ENCODE data around the gene VAPB.

VAPB gene

GRCh38 chr20:58392286-58392685 lies 3.3 kb downstream of the VAPB start:
- no peak for FAIRE-seq
- no peak for DNase-seq (ENCODE audit: insufficient read length, low spot score)

DNA sequence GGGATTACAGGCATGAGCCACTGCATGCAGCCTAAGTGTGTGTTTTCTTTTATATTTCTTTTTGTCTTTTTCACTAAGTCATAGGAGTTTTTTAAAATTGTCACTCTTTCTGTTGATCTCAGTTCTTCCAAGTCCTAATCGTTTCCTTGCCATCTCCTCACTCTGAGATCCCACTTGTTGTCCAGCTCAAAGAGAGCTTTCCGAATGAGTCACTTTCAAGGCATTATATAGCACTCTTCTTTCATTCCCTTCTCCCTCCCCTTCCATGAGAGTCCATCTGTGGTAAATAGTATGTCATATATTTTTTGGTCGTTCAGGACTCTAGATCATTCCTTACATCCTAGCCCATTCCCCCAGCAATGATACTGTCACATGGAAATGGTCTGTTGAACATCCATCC lies 4.3 kb downstream of the VAPB start:
- DNase-seq (ENCODE audit: insufficient read length, low spot score) (no peak), FAIRE-seq (no peak)
- TF ChIP-seq POLR2A (IDR thresholded peaks at IDR 0.05; ENCODE audit: low read depth, low read length) = no peak

More at GRCh38 chr20:58392286-58392685, 3.3 kb downstream of the VAPB start:
- no peak for TF ChIP-seq POLR2A (IDR thresholded peaks at IDR 0.05; ENCODE audit: low read depth, low read length)

GRCh38 chr20:58394801-58395200 lies 5.8 kb downstream of the VAPB start:
- TF ChIP-seq POLR2A (IDR thresholded peaks at IDR 0.05; ENCODE audit: low read depth, low read length) = no peak
- no peak for DNase-seq (ENCODE audit: insufficient read length, low spot score)
- FAIRE-seq = no peak

DNA sequence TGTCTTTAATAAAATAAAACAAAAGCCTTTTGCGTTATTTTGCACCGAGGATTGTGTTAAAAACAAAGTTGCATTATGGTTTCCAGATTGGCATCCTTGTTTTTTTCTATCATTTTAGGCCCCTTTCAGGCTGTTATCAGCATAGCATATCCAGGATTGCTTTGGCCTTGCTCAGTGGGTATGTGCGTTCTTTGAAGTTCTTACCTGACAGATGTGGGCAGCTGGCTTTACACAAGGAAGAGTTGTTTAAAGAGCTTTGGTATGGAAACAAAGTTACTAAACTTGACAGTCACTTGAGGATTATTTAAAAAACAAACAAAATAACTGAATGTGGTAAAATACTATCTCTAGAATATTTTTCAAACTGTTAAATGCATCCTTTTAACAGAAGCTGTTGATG lies 6.6 kb downstream of the VAPB start:
- no peak for FAIRE-seq
- DNase-seq (ENCODE audit: insufficient read length, low spot score) = no peak

GRCh38 chr20:58397429-58397828 lies 8.4 kb downstream of the VAPB start:
- DNase-seq (ENCODE audit: insufficient read length, low spot score) = no peak
- no peak for TF ChIP-seq POLR2A (IDR thresholded peaks at IDR 0.05; ENCODE audit: low read depth, low read length)
- FAIRE-seq = no peak

More for the DNA sequence above, 6.6 kb downstream of the VAPB start:
- TF ChIP-seq POLR2A (IDR thresholded peaks at IDR 0.05; ENCODE audit: low read depth, low read length) = no peak

- DNase-seq (ENCODE audit: insufficient read length, low spot score) (no peak), FAIRE-seq (no peak)
- TF ChIP-seq POLR2A (IDR thresholded peaks at IDR 0.05; ENCODE audit: low read depth, low read length) = no peak
Observed at GRCh38 chr20:58398254-58398653, 9.2 kb downstream of the VAPB start.

GRCh38 chr20:58399926-58400325 lies 10.9 kb downstream of the VAPB start:
- TF ChIP-seq POLR2A (IDR thresholded peaks at IDR 0.05; ENCODE audit: low read depth, low read length) = no peak
- no peak for FAIRE-seq

DNA sequence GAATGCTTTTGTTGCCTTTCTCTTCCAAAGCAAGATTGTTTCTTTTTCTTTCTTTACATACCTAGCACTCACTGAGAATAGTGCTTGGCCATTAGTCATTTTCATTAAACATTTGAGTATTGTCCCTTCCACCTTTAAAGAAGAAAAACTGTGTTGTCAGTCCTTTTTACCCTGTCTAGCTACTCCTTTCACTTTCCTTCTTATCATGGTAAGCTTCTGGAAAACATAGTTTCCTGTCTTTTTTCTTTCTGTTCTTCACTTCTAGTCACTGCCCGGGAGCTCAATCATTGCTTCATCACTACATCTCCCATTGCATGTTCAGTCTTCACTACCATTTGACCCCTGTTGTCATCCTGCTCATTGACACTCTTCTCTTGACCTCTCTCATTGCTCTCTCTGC lies 12.1 kb downstream of the VAPB start:
- DNase-seq (ENCODE audit: insufficient read length, low spot score) (no peak), FAIRE-seq (no peak)
- TF ChIP-seq POLR2A (IDR thresholded peaks at IDR 0.05; ENCODE audit: low read depth, low read length) = no peak

More at GRCh38 chr20:58399926-58400325, 10.9 kb downstream of the VAPB start:
- DNase-seq (ENCODE audit: insufficient read length, low spot score) = no peak

DNA sequence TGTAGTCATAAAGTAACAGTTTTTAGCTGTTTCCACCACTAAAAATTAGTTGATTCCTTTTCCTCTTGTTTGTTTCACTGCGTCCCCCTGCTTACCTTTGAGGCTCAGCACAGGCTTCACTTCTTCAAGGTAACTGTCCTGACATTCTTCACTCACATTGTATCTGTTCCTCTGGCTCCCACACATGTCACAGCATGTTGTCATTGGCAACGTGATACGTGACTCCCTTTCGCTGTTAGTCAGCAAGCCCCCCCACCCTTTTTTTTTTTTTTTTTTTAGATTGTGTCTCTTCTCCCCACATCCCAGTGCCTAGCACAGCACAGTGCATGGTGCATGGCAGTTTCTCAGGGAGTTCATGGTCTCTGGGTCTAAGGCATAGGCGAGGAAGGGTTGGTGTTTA lies 13.3 kb downstream of the VAPB start:
- FAIRE-seq (no peak), DNase-seq (ENCODE audit: insufficient read length, low spot score) (no peak)
- no peak for TF ChIP-seq POLR2A (IDR thresholded peaks at IDR 0.05; ENCODE audit: low read depth, low read length)

- FAIRE-seq (no peak), DNase-seq (ENCODE audit: insufficient read length, low spot score) (no peak)
- no peak for TF ChIP-seq POLR2A (IDR thresholded peaks at IDR 0.05; ENCODE audit: low read depth, low read length)
Observed at GRCh38 chr20:58402827-58403226, 13.8 kb downstream of the VAPB start.

DNA sequence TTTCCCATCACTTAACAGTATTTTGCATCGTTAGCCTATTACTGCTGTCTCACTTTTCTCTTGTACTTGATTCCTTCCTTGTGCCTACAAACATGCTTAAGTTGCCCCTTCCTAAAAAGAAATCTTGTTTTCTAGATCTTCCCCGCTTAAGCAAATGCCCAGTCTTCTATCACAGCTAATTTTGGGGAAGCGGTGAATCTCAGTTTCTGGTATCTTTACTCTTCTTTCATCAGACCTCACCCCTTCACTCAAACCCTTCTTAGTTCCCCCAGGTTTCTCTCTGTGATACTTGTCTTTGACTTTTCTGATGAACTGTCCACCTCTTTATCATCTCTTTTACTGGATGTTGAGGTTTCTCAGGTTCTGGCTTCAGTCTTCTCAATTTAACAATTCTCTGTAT lies 14.2 kb downstream of the VAPB start:
- TF ChIP-seq POLR2A (IDR thresholded peaks at IDR 0.05; ENCODE audit: low read depth, low read length) = no peak
- no peak for DNase-seq (ENCODE audit: insufficient read length, low spot score)
- no peak for FAIRE-seq

- DNase-seq (ENCODE audit: insufficient read length, low spot score) (no peak), FAIRE-seq (no peak)
- no peak for TF ChIP-seq POLR2A (IDR thresholded peaks at IDR 0.05; ENCODE audit: low read depth, low read length)
Observed at GRCh38 chr20:58405504-58406291, 16.7 kb downstream of the VAPB start.

DNA sequence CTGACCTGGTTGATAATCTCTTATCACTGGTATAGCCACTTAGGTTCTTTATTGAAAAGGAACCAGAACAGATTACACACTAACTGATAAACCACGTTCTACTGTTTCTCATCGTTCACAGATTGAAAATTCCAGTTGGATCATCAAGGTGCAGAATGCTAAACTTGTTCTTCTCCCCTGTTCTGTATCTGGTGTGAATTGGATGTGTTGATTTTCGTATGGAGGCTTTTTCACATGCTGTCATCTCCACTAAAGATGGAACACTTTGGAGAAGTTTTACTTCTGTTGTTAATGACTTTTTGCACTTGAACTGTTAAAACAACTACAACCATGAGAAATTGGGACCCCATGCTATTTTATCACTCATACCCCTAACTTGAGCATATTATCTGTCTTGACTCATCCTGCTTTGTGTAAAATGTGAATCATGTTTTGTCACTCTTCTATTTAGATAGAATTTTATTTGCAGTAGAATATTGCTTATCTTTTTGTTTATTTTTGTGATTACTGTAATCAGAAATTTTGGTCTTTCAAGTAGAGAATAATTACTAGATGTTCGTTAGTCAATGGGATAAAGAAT lies 17.5 kb downstream of the VAPB start:
- DNase-seq (ENCODE audit: insufficient read length, low spot score) (no peak), FAIRE-seq (no peak)
- no peak for TF ChIP-seq POLR2A (IDR thresholded peaks at IDR 0.05; ENCODE audit: low read depth, low read length)

GRCh38 chr20:58407201-58407873 lies 18.3 kb downstream of the VAPB start:
- no peak for TF ChIP-seq POLR2A (IDR thresholded peaks at IDR 0.05; ENCODE audit: low read depth, low read length)
- DNase-seq (ENCODE audit: insufficient read length, low spot score) (no peak), FAIRE-seq (no peak)

Data from H54 (cell line).